Osteocyte (in vitro differentiated cells): Measurements from ENCODE around the gene MCEE. TPM values are rescaled to one million over a fixed set of nuclear protein-coding genes. Genes with fewer than 3 reads are reported as not detected.

Source experiments
- DNase-seq: peaks from one replicate; pipeline ENCODE4 v3.0.0; 2021; ENCODE audit warnings: mixed read lengths; ENCODE audit not compliant: unreplicated experiment; ENCODE audit errors: extremely low spot score
- H3K27ac Mint-ChIP-seq: one replicate; pipeline ENCODE4 v1.8.0; 2021; ENCODE audit warnings: mild to moderate bottlenecking, mixed read lengths; ENCODE audit not compliant: unreplicated experiment
- H3K27me3 Mint-ChIP-seq: one replicate; pipeline ENCODE4 v1.8.0; 2021; ENCODE audit warnings: mixed read lengths; ENCODE audit not compliant: unreplicated experiment
- H3K36me3 Mint-ChIP-seq: one replicate; pipeline ENCODE4 v1.8.0; 2021; ENCODE audit warnings: mixed read lengths; ENCODE audit not compliant: unreplicated experiment
- H3K4me1 Mint-ChIP-seq: one replicate; pipeline ENCODE4 v1.8.0; 2021; ENCODE audit warnings: mixed read lengths; ENCODE audit not compliant: unreplicated experiment
- H3K4me3 Mint-ChIP-seq: one replicate; pipeline ENCODE4 v1.8.0; 2021; ENCODE audit warnings: mild to moderate bottlenecking, moderate library complexity, mixed read lengths; ENCODE audit not compliant: unreplicated experiment
- H3K9me3 Mint-ChIP-seq: one replicate; pipeline ENCODE4 v1.8.0; 2021; ENCODE audit warnings: mixed read lengths; ENCODE audit not compliant: unreplicated experiment
- total RNA-seq: library from RNA; stranded (reverse); gene quantifications from 2 replicates; pipeline ENCODE4 v1.2.1, GENCODE V29; 2021
- TF ChIP-seq, protein P1 (sequence below): fragments of 200-600 bp; sonication (generic); IDR thresholded peaks from 2 replicates; pipeline ENCODE4 v1.5.0; 2021; ENCODE audit warnings: antibody characterized with exemption, mild to moderate bottlenecking, moderate library complexity

The MCEE gene
- total RNA-seq, 1 donor from 2014 or later, result 18.2 TPM

- Mint-ChIP-seq H3K27ac (no peak overlapping the region), H3K4me1 (peaks cover 11% of the 10 kb centered on the region), H3K27me3 (peaks cover 18% of the 10 kb centered on the region), H3K36me3 (no peaks in the 10 kb centered on the region), H3K9me3 (no peaks in the 10 kb centered on the region), H3K4me3 (peak overlapping the region; percentile 49)
- no peak for DNase-seq
- TF ChIP-seq, protein P1, sequence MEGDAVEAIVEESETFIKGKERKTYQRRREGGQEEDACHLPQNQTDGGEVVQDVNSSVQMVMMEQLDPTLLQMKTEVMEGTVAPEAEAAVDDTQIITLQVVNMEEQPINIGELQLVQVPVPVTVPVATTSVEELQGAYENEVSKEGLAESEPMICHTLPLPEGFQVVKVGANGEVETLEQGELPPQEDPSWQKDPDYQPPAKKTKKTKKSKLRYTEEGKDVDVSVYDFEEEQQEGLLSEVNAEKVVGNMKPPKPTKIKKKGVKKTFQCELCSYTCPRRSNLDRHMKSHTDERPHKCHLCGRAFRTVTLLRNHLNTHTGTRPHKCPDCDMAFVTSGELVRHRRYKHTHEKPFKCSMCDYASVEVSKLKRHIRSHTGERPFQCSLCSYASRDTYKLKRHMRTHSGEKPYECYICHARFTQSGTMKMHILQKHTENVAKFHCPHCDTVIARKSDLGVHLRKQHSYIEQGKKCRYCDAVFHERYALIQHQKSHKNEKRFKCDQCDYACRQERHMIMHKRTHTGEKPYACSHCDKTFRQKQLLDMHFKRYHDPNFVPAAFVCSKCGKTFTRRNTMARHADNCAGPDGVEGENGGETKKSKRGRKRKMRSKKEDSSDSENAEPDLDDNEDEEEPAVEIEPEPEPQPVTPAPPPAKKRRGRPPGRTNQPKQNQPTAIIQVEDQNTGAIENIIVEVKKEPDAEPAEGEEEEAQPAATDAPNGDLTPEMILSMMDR, result peak; percentile 69
Measured at GRCh38 chr2:71157124-71157793, 27.2 kb upstream of the MCEE start.

- TF ChIP-seq, protein P1, result no peak
- Mint-ChIP-seq H3K4me3 (no peak overlapping the region), H3K27ac (no peak overlapping the region), H3K27me3 (peaks cover 15% of the 10 kb centered on the region), H3K9me3 (no peaks in the 10 kb centered on the region), H3K36me3 (no peaks in the 10 kb centered on the region), H3K4me1 (peaks cover 11% of the 10 kb centered on the region)
- DNase-seq, result no peak
Measured at GRCh38 chr2:71156573-71156972, 26.5 kb upstream of the MCEE start.

DNA sequence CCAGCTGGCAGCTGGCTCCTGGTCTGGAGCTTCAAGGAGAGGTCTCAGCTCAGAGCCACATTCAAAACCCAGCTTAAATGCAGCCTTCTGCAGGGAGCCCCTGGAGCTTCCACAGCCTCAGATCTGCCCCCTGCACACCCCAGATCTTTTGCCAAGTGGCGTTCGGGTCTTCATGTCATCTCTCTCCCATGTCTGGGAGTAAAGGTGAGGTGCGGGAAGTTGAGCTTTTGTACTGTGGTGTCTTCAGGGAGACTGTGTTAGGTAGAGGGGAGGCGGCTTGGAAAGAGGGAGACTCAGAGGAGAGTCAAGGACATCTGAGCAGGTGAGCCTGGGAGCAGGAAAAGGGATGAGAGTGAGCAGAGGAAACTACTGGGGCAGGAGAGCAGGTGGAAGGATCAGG lies 25.8 kb upstream of the MCEE start:
- H3K27ac Mint-ChIP-seq, result no peak overlapping the region

DNA sequence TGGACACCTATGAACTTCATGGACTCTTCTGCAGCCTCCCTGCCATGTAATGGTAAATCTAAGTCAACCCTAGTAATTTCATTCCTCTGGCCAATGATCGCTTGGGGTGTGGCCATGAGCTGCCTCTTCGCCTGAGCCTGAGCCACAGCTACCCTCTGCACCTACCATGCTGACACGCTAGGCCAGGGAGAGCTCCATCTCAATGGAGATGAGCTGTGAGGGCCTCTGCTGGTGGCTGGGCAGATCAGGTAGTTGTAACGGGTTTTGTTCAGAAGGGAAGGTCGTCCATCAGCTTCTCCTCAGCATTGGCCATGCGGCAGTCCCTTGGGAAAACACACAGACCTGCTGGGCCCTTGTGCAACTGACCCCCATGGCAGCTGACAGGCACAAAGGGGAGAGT lies 24.8 kb upstream of the MCEE start:
- Mint-ChIP-seq H3K36me3 (peaks cover 7% of the 10 kb centered on the region), H3K4me3 (no peak overlapping the region), H3K4me1 (peaks cover 11% of the 10 kb centered on the region), H3K27ac (no peak overlapping the region), H3K9me3 (no peaks in the 10 kb centered on the region), H3K27me3 (peaks cover 13% of the 10 kb centered on the region)
- TF ChIP-seq, protein P1, result no peak
- no peak for DNase-seq

More for the DNA sequence above, 25.8 kb upstream of the MCEE start:
- peaks cover 11% of the 10 kb centered on the region for H3K4me1 Mint-ChIP-seq
- H3K36me3 Mint-ChIP-seq, result no peaks in the 10 kb centered on the region
- peaks cover 15% of the 10 kb centered on the region for H3K27me3 Mint-ChIP-seq
- H3K9me3 Mint-ChIP-seq, result no peaks in the 10 kb centered on the region
- DNase-seq, result no peak
- H3K4me3 Mint-ChIP-seq, result no peak overlapping the region
- TF ChIP-seq, protein P1, result no peak

DNA sequence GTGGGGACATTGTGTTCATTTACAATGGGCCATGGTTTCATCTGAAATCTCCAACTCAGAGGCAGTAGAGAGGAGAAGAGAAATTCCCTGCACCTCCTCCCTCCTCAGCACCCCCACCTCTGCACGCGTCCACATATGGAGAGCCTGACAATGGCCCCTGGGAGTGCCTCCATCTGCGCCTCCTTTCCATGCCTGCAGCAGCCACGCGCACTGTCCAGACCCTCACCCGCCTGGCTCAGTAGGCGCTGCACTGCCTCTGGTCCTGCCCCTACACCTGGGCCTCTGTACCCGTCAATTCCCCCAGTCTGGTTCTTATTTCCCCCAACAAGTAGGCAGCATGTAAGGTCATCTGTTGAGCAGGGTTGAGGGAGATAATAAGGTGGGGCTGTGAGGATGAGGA lies 24.2 kb upstream of the MCEE start:
- H3K4me3 Mint-ChIP-seq, result no peak overlapping the region
- peaks cover 8% of the 10 kb centered on the region for H3K27me3 Mint-ChIP-seq
- H3K9me3 Mint-ChIP-seq, result no peaks in the 10 kb centered on the region
- H3K4me1 Mint-ChIP-seq, result peaks cover 11% of the 10 kb centered on the region
- H3K36me3 Mint-ChIP-seq, result peaks cover 11% of the 10 kb centered on the region
- TF ChIP-seq, protein P1, result no peak
- H3K27ac Mint-ChIP-seq, result no peak overlapping the region
- DNase-seq, result no peak
